HFF-Myc (cell line): Measurements from ENCODE around the gene TDRD12.
"Not testable (repeated sequence)": the region's sequence is repeated elsewhere in the genome, so short reads cannot be mapped to it uniquely, and the experiment has no call there.

Experiments
- DNase-seq: peaks from one replicate; pipeline ENCODE4 v3.0.0-alpha.2; 2011; ENCODE audit warnings: low read depth; ENCODE audit errors: extremely low read depth
- H3K4me3 ChIP-seq: replicated peaks from 2 replicates; pipeline ENCODE4 v1.5.1; 2011; ENCODE audit warnings: low read depth, mild to moderate bottlenecking, control low read depth, low read length
- TF ChIP-seq, protein P1 (sequence below): IDR thresholded peaks from 2 replicates; pipeline ENCODE4 v1.5.1; 2012; ENCODE audit warnings: mild to moderate bottlenecking, low read depth, low read length, control low read depth; ENCODE audit errors: missing control alignments

Gene TDRD12

DNA sequence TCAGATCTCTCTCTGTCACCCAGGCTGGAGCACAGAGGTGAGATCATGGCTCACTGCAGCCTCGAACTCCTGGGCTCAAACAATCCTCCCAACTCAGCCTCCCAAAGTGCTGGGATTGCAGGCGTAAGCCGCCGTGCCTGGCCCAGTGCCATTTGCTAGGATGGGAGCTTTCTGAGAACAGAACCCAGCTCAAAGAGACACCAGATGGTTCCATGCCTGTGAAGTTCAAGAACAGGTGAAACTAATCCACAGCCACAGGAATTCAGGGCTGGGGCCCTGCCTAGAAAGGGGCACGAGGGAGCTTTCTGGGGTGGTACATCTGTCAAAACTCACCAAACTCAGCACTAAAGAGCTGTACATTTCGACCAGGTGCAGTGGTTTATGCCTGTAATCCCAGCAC lies 145.8 kb downstream of the TDRD12 start:
- DNase-seq = no peak
- TF ChIP-seq, protein P1, sequence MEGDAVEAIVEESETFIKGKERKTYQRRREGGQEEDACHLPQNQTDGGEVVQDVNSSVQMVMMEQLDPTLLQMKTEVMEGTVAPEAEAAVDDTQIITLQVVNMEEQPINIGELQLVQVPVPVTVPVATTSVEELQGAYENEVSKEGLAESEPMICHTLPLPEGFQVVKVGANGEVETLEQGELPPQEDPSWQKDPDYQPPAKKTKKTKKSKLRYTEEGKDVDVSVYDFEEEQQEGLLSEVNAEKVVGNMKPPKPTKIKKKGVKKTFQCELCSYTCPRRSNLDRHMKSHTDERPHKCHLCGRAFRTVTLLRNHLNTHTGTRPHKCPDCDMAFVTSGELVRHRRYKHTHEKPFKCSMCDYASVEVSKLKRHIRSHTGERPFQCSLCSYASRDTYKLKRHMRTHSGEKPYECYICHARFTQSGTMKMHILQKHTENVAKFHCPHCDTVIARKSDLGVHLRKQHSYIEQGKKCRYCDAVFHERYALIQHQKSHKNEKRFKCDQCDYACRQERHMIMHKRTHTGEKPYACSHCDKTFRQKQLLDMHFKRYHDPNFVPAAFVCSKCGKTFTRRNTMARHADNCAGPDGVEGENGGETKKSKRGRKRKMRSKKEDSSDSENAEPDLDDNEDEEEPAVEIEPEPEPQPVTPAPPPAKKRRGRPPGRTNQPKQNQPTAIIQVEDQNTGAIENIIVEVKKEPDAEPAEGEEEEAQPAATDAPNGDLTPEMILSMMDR = no peak
- H3K4me3 ChIP-seq = no peak overlapping the region

DNA sequence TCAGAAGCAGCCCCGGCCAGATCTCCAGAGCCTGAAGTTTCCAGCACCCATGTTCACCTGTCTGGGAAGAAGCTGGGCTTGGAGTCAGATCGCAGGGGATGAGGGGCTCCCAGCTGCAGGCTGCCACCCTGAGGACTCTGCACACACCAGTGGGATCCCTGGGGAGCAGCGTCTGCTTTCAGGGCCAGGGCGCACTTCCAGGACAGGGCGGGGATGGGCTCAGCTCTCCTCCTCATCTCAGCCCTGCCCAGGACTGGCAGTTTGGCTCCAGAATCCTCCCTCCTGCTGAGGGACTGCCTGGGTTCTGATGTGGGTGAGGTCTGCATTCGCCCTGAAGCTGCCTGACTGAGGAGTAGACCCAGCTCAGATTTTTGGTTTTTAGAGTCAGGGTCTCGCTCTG lies 146.5 kb downstream of the TDRD12 start:
- no peak overlapping the region for H3K4me3 ChIP-seq
- TF ChIP-seq, protein P1 = no peak
- no peak for DNase-seq

DNA sequence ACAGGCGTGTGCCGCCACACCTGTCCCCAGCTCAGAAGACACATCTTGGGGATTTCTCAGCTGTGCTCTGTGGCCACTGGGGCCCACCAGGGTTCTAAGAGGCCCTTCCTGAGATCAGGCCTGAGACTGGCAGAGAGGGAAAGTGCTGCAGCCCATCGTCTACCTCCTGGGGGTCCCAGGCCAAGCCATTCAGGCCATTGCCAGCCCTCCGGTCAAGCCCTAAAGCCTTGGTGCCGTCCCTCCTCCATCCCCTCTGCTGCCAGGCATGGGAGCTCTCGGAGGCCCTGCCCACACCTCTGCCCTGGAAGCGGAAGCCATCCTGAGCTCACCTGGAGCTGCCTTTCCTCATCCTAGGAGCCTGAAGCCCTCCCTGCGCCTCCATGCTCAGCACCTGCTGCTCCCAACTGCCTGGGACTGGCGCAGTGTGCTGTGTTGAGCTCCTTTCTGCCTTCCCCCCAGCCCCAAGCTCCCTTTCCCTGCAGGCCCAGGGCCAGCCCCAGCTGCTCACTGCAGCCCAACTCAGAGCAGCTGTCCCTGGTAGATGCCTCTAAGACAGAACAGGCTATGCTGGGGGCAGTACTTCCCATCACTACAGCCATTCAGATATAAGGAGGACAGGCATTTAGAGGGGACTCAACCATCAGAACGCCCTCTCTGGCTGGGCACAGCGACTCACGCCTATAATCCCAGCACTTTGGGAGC lies 147.1 kb downstream of the TDRD12 start:
- DNase-seq = no peak
- TF ChIP-seq, protein P1 = no peak
- no peak overlapping the region for H3K4me3 ChIP-seq

DNA sequence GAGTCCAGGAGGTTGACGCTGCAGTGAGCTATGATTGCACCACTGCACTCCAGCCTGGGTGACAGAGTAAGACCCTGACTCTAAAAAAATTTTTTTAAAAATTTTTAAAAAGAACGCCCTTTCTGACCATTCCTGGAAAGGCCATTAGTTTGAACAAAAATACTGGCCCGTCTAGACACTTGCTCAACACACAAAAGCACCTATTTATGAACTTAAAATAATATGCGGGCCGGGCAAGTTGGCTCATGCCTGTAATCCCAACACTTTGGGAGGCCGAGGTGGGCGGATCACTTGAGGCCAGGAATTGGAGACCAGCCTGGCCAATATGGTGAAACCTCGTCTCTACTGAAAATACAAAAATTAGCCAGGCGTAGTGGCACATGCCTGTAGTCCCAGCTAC lies 147.9 kb downstream of the TDRD12 start:
- DNase-seq, H3K4me3 ChIP-seq: not testable (repeated sequence)

DNA sequence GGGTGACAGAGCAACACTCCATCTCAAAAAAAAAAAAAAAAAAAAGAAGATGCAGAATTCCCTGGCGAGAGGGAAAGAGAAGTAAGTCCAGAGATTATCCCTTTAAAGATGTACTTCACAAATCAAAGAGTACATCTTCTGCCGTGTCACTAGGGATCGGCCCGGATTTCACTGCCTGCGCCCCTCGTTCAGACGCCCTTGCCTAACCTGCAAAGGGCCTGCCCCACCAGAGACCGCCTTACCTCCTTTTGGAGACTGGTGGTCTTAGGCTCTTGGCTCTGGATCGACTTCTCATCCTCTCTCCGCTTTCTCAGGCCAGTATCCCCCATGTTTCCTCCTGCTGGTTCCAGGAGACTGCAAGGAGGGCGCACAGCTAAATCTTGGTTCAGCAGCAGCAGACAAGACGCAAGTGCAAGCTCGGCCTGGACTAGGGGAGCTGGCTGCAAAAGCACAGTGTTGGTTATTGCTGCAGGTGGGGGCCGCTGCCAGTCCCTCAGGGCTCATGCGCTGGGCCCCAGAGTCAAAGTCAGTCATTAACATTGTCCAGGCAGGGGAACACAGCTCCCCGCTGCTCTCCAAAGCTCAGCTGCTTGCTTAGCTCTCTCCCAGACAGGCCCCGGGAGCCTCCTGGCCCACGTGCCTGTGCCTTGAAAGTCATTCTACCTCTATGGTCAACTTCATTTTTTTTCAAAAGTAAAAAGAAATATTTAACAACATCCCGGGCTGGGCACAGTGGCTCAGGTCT lies 148.8 kb downstream of the TDRD12 start:
- TF ChIP-seq, protein P1 = no peak
- DNase-seq = no peak
- H3K4me3 ChIP-seq = no peak overlapping the region

DNA sequence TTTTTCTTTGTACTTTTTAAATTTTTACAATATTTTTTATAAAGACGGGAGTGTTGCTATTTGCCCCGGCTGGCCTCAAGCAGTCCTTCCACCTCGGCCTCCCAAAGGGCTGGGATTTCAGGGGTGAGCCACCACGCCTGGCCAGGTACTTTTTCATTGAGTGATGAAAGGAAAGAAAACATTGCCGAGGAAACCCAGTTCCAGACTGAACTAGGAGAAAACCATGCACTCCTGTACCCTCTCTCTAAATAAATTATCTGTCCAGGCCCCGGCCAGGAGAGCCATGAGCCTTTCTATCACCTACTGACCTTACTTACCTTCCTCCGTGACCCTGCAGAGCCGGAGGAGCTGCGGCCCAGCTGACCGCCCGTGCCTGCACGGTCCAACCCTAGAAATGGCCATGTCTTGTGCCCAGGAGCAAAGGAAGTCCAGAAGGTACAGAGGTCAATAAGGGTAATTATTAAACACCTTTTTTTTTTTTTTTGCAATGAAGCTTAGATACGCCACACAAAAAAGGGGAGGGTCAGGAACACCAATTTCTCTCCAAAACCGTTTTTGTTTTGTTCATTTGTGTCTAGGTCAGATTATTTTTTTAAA lies 149.9 kb downstream of the TDRD12 start, which contains the start of gene SLC7A9:
SLC7A9 (minus strand) TSS at position 399 of the 597 bp plus-strand sequence. CDS start 1,233 bp downstream, outside the sequence.
- no peak within 1 kb of the TSS for H3K4me3 ChIP-seq
- no peak for DNase-seq
- TF ChIP-seq, protein P1 = no peak

DNA sequence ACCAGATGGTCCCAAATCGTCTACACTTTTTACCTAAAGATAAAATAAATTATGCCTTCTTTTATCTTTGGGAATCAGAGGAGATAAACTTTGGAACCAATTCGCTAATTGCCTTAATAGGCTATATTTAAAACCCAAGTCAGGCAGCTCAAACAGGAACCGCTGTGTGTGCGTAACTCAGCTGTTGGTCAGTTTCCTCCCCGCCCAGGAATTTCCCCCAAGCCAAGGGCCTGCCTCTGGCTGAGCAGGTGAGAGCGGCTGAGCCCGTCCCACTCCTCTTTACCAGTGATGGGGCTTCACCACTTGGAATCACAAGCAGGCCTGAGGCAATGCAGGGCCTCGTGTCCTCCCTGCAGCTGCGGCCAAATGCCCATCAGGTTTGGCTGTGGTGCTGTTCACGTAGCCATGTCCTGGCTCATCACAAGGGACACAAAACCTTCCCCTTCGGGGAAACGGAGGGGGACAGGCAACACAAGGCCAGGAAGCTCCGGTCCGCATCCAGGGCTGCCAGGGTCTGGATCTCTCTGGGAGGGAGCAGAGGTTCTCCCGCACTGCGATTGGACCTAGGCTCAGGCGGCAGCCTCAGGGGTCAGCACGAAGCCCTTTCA lies 150.5 kb downstream of the TDRD12 start:
- TF ChIP-seq, protein P1 = no peak
- no peak overlapping the region for H3K4me3 ChIP-seq
- no peak for DNase-seq
